Middle frontal gyrus (tissue), 1 donor: ENCODE data around the gene AASDHPPT.
"Not testable (repeated sequence)": the region's sequence is repeated elsewhere in the genome, so short reads cannot be mapped to it uniquely, and the experiment has no call there.

ENCODE experiments used
- DNase-seq: peaks from one replicate; pipeline ENCODE4 v3.0.0-alpha.2; 2015; ENCODE audit warnings: low spot score; ENCODE audit errors: extremely low spot score

The AASDHPPT gene, protein sequence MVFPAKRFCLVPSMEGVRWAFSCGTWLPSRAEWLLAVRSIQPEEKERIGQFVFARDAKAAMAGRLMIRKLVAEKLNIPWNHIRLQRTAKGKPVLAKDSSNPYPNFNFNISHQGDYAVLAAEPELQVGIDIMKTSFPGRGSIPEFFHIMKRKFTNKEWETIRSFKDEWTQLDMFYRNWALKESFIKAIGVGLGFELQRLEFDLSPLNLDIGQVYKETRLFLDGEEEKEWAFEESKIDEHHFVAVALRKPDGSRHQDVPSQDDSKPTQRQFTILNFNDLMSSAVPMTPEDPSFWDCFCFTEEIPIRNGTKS

DNA sequence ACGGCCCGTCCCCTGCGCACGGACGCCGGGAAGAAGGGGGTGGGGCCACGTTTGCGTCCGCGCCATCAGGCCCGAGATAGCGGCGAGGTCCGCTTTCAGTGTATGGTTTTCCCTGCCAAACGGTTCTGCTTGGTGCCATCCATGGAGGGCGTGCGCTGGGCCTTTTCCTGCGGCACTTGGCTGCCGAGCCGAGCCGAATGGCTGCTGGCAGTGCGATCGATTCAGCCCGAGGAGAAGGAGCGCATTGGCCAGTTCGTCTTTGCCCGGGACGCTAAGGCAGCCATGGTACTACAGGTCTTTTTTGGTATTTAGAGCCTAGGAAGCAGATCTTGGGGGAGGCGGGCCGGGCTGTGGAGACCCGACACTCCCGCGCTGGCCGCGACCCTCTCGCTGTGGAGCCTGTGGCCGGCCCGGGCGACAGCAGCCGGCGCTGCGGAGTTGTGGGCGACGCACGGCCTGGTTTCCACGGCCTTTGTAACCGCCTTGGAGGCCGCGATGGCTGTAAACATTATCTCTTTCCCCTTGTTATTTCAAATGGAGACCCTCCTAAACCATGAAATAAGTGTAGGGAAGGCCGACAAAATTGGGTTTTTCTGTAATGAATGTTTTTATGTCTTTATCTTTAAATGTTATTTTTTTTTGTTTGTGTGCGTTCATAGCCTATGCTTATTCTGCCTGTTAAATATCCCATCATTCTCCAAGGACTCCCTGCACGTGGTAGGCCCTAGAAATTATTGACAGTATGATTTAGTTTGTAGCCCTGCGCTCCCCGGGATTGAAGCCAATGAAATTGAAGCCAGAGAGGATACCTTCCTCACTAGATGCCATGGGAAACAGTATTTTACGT, at the start of gene AASDHPPT:
Gene AASDHPPT, plus strand, starts transcription at position 54 of the 847 bp plus-strand sequence. Its CDS starts 49 bp downstream, at position 103.
- no peak for DNase-seq

DNA sequence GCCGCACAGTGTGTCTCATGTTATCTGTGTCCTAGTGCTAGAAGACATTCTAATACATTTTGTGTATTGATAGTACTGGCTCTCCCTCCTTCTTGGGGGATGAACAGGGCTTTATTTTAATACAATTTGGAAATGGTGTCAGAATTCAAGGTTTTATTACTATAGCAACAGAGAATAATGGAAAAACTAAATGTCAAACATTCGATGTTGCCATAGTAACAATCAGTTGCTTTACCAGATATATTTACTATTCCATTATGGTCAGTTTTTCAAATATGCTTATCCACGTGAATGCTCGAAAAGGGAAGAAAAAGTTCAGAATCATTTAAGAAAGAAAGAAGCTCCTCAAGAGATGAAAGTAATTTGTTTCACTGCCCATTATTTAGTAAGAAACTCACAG, 46.9 kb upstream of the AASDHPPT start:
- DNase-seq, result no peak

DNA sequence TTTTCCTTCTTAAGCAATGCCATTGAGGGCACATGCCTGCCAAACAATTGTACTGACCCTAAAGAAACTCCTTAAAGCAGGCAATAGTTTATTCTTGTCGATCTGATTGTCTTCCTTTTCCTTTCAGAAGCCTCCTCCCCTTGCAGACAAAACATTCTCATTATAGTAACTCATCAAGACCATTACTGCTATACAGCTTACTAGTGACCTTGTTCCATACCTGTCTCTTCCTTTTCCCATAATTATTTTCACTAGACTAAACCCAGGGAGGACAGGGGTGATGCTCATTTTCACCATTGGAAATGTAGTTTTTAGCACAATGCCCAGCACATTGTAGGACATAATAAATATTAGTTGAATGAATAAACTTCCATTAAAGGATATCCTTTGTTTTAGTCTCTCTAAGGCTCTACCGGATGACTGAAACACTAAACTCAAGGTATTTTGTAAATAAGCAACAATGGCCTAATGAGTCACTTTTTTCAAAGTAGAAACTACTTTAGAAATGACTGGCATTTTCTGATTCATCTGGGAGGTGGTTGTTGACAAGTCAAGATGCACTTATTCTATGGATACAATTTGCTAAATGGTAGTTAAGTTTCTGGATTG, 46.2 kb upstream of the AASDHPPT start:
- DNase-seq, result no peak

DNA sequence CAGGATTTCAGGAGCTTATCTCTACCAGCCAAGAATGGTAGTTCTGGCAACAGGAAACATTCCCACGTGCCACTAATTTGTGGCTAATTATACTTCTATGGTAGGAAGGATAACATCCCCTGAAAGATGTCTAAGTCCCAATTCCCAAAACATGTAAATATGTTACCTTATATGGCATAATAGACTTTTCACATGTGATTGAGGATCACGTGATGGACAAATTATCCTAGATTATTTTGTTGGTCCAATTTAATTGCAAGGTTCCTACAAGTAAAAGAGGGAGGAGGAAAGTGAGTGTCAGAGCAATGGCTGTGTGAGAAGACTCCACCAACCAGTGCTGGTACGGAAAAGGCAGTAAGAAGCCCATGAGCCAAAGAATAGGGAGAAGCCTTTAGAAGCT, 45.5 kb upstream of the AASDHPPT start:
- DNase-seq, result no peak

DNA sequence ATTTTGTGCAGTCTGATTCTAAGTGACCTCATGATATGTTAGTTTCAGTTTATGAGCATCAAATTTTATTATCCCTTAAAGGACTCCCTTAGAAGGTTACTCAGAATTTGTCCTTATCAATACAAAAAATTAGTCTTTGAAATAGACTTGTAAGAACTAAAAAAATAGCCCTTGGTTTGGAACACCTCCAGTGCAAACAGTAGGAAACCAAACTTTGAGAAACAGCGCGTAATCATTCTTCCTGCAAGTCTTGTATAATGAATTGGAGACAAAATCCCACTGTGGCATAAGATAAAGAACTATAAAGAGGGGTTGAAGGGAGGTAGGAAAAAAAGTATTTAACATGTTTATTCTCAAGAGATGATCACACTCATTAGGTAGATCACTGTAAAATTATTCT, 44.6 kb upstream of the AASDHPPT start:
- no peak for DNase-seq

DNA sequence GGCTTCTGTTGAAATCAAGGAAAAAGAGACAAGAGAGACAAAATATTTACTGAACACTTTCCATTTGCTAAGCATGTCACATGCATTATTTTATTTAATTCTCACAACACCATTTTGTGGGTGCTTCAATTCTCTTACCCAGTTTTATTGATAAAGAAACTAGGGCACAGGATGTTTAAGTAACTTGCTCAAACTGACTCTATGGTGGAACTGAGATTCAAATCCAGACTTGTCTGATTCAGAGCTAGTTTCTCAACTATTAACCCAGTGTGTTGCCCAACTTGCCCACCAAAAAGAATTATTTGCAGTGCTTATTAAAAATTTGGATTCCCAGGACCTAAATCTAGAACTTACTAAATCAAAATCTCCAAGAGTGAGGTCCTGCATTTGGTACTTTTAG, 33.9 kb upstream of the AASDHPPT start:
- no peak for DNase-seq

DNA sequence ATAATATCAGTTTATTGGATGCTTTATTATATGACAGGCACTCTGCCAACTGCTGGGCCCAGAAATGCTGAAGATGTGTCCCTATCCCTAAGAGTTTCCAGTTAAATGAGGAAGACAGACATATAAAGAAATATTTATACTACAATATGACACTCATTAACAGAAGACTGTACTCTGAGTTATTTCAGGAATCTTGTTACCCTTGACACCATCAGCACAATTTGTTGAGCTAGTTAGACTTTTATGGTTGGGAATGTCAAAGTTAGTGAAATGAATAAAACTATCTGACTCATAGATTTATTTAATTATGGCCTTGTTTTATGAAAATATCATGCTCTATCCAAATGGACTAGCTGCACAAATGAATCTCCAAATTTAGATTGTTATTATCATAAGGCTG, 29.8 kb upstream of the AASDHPPT start:
- no peak for DNase-seq

DNA sequence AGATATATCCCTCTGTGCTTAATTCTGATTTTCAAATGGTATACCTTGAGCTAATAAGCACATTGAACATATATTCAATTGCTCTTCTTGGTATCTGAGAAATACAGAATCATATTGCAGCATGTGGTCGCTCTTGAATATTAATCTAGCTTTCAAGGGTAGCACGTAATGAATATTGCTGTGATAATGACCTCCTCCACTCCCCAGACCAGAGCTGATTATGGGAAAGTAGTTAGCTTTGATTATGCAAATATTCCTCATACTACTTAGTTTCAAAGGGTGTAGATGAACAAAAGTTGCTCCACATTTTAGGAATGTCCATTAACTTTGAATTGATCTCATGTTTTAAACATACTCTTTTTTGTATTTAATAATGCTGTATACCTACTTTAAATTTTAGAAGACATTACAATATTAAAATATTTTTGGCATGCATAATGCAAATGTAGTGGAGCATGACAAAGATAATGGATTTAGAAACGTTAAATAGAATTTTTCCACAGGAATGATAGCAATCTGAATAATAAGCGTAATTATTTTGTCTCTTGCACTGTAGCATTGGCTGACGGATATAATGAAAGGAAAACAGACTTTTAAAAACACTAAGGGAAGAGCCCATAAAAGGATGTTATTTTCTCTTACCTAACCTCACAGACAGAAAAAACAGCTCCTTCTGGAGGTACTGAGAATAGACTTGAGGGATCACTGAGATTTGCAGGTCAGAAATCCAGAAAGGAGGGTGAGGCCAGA, 27.6 kb upstream of the AASDHPPT start:
- DNase-seq, result no peak

DNA sequence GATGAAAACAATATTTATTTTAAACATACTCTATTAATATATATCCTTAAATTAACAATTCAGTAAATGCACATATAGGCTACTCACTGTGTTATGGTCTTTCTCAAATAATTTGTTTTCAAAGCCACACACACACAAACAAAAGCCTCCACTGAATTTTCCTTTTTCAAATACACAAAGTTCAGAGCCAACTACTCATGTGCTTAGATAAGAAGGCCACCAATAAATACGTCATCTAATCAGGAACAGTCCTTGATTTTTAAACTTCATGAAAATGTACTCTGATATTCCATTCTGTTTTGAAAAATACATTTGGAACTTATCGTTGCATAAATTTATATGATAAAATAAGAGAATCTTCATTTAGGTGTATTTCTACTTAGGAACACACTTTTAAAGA, 26.4 kb upstream of the AASDHPPT start:
- no peak for DNase-seq

DNA sequence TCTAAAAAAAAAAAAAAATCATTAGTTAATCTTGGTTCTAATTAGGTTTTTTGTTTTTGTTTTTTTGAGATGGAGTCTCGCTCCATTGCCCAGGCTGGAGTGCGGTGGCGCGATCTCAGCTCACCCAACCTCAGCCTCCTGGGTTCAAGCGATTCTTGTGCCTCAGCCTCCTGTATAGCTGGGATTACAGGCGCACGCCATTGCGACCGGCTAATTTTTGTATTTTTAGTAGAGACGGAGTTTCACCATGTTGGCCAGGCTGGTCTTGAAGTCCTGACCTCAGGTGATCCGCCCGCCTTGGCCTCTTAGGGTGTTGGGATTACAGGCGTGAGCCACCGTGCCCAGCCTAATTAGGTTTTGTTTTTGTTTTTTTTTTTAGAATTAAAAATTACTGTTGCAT, 19.1 kb upstream of the AASDHPPT start:
- not testable (repeated sequence) for DNase-seq

DNA sequence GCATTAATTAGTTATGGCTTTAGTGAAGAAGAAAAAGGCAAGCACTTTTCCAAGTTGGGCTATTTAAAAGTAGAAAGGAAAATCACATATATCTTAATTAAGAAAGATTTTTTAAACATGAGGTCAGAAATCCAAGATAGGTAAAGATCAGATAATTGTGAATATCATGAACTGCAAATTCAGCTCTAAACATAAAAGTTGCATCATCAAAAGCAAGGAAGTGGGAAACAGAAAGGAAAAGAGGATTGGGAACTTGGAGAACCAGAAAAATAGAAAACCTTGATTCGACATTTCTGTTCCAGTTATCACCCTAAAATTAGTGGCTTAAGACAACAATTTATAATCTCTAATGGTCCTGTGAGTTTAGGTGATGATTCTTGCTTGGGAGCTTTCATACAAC, 17.8 kb upstream of the AASDHPPT start:
- no peak for DNase-seq

DNA sequence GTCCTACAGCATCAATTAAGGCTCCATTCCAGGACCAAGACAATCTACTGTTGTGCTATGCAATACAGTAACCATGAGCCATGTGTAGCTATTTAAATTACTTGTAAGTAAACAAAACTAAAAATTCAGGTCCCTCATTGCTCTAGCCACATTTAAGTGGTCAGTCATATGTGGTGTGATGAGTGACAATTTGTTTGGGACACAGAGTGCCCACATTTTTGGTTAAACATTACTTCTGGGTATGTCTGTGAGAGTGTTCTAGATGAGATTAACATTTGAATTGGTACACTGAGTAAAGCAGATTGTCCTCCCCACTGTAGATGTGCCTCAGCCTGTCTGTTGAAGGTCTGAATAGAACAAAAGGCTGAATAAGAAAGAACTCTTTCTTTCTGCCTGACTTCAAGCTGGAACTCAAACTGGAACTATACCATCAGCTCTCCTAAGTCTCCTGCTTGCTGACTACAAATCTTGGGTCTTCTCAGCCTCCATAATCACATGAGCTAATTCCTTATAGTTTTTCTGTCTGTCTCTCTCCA, 16.1 kb upstream of the AASDHPPT start:
- no peak for DNase-seq

DNA sequence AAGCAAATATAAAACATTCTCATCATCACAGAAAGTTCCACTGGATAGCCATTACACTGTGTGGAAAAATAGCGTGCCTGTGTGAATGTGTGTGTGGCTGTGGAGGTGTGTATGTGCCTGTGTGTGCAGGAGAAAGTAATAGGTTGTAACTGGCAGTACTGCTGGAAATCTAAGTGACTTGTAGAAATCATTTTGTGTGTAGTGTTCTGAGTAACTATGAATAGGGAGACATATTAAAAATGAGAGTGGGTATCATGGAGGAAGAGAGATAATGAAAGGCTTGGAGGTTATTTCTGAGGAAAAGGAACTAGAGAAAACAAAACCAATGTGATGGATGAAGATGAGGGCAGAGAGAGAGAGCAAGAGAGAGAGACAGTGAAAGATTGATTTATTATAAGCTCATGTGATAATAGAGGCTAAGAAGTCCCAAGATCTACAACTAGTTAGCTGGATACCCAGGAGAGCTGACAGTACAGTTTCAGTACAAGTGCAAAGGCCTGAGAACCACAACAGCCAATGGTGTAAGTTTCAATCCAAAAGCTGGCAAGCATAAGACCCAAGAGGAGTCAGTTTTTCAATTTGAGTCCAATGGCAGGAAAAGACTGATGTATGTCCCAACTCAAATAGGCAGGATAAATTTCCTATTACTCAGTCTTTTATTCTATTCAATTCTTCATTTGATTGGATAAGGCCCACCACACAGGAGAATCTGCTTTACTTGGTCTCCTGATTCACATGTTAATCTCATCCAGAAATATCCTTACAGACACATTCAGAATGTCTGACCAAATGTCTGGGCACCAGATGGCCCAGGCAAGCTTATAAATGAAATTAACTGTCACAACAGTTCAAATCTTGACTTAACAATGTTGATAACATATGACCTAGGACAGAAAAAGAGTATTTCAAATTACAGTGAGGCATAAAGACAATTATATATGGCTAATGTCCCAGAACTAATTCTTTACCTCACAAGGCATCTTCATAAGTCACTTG, 15.2 kb upstream of the AASDHPPT start:
- DNase-seq, result no peak

DNA sequence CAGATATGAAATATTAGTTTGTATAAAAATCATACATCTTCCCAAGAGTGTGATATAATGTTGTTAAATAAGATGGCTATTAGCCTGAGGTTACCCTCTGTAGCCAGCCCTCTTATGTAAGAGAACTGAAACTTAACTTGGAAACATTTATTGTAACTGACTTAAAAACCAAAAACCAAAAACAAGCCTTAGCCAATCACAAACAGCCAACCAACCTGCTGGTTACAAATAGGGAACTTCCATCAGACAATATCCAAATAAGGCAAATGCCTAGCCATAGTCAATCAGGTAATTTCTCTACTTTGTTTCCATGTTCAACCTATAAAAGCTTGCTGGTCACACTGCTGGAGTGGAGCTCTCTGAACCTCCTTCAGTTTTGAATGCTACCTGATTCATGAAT, 14.5 kb upstream of the AASDHPPT start:
- DNase-seq, result no peak

DNA sequence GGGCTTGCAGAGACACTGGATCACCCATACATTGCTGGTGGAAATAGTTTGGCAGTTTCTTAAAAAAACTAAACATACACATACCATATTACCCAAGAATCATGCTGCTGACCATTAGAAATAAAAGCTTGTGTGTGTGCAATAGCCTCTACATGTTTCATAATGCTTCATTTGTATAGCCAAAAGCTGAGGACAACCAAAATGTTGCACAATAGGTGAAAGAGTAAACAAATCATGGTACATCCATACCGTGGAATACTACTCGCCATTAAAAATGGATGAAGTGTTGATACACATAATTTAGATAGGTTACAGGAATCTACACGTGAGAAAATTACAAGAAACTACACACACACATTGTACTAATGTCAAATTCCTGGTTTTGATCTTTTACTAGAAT, 6.9 kb upstream of the AASDHPPT start:
- no peak for DNase-seq

DNA sequence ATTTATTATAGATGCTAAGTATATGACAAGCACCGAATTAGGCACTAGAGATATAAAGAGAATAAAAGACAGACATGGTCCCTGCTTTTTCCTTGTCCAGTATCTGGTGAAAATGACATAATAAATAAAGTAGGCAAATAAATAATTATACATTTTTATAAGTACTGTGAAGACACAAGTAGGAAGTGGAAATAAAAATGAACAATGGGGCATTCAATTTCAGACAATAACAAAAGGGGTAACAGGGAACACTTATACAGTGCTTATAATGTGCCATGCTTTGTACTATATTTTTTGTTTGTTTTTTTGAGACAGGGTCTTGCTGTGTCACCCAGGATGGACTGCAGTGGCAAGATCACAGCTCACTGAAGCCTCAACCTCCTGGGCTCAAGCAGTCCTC, 4.7 kb upstream of the AASDHPPT start:
- DNase-seq, result no peak

DNA sequence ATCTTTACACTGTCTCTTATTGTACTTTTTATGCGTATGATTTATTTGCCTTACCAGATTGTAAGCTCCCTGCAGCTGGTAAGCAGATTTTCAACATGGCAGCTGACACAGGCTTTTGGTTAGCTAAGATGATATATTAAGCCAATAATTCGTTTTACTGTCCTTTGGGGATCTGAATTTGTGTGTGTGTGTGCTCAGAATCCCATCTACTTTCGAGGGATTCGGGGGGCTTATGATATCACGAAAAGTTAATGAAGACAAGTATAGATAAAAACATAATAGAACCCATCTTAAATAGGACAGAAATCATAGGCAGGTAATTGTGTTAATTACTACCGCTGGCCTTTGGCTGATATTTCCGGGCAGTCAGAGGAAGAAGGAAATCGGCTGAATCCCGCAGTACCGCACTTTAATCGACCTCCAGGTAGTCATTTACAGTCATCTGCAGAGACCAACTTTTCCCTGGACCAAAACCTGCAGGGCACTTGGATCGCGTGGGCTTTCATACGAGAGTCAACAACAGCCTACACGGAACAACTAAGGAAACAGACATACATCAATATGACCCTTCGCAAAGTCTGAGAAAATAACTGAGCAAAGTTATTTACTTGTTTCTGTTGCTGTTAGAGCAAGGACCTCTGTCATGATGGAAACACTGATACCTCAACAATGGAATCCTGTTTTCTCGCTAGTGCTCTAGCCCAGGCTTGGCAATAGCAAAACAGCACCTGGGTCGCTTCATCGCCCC, 1.1 kb upstream of the AASDHPPT start:
- no peak for DNase-seq

DNA sequence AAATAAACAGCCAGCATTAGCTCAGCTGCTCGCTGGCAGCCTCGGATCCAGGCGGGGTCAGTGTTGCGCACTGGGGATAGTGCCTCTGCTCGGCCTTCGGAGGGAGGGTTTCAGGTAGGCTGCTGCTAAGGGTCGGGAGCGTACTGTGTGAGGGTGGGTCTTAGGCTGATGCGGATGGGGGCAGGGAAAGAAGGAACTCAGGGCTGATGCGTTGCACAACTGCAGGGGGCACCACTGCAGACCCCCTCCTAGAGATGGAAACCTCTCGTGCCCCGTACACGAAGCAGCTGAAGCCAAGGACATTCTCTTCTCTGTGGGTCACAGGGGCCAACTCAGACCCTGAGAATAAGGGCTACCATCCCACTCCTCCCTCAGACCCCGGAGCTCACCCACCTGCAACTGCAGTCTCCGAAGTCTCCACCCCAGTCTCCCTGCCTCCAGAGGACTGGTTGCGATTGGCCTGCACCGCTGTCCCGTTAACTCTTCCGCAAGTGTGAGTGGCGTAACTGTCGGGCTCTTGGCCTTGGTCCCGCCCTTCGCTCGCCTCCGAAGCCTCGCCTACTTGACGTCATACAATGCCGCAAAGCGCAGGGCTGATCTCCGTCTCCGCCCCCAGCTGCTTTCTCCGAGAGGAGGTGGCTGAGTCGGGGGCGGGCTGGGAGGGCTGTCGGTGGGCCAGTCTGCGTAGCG, 398 bp upstream of the AASDHPPT start, which contains the start of gene KBTBD3:
Gene KBTBD3, minus strand, starts transcription at position 429 of the 690 bp plus-strand sequence. CDS start 18,250 bp downstream, outside the sequence.
- peak; percentile 100 for DNase-seq

DNA sequence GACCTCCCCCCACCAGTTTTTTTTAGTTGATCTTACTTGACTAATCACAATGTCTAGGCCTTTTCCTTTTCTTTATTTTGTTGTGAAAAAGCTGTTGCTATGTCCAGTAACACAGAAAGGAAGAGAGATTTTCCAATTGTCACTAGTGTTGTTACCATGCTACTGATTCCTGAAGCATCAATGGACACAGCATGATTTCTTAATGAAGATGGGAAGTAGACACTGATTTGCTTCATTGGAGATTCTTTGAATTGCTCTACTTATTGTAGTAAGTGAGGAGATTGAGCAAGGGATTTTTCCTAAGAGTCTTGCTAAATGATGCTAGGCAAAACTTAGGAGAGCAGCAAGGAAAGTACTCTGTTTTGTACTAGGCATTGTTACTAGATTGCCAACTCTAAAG, 4.6 kb downstream of the AASDHPPT start:
- no peak for DNase-seq
